GM21360 (cell line): ENCODE results near the gene DCC.

Experiments used
- ATAC-seq: cut with Tn5 transposase; IDR thresholded peaks from one replicate; pipeline ENCODE4 v1.9.1; 2021; ENCODE audit warnings: mild to moderate bottlenecking, moderate library complexity; ENCODE audit not compliant: unreplicated experiment

Gene DCC

DNA sequence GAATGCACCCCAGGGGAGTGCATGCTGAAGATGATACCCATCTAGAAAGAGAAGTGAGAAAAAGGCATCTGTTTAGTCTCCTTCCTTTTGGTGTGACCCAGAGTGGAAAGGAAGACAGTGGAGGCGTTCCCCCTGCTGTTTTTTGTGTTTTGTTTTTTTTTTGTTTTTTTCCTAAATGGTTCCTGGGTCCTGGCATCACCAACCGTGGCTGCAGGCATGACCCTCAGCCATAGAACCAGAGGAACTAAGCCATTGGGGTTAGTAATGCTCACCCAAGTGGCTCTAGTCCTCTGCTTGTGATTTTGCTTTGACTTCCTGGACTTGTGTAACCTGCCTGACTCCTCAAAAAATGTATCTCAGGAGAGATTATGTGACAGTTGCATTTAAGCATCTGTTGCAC, 451.3 kb downstream of the DCC start:
- ATAC-seq: no peak

DNA sequence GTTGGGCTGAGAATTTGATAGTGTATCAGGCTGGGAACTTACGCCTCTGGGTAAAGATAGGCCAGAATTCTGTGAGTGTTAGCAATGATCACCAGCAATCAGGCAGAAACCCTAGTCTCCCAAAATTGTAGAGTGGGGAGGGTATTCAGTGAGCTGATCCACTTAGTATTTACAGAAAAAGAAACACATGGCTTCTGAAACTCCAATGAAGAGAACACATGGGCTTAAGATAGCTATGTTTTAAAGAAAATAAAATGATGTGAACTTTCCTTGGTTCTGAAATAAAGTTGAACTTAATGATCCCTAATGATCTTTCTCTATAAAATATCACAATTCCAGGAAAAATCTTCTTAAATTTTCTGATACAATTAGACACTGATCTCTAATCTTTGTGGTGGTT, 472.8 kb downstream of the DCC start:
- no peak for ATAC-seq

DNA sequence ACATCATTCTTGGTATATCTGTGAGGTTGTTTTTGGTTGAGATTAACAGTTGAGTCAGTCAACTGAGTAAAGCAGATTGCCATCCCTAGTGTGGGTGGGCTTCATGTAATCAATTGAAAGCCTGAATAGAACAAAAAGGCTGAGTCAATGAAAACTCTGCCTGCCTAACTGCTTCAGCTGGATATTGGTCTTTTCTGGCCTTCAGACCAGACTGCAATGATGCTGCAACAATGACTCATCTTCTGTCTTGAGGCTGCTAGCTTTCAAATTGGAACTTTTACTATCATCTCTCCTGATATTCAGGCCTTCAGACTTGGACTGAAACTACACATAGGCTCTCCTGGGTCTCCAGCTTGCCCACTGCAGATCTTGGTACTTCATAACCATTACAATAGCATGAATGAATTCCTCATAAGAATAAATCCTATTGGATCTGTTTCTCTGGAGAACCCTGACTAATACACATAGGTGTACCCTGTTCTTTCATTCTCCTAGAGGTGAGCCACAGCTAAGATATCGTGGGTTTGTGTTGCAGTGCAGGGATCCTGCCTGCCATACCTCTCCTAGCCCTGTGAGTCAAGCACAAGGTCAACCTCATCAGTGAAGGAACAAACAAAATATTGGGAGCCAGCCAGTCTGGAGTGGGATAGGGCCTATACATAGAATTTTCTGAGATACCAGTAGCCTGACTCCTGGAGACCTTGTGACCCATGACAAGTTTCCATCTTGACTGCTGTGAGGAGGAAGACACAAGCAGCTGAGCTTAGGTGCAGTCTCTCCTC, 473.8 kb downstream of the DCC start:
- no peak for ATAC-seq

DNA sequence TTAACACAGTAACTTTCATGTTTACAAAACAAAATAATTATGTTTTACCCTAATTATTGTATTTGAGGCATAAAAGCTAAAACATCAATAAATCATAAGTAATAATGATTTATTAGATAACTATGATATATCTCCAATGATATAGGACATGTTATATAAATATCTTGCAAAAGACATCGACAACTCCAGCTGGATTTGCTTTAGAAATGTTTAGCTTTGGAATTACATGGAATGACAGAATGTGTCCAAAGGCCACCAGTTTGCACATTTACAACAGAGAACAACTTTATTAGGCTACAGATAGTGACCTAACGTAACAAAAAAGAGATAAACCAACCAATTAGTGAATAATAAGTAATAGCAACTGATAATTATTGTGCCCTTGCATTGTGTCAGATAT, 475.7 kb downstream of the DCC start:
- no peak for ATAC-seq

DNA sequence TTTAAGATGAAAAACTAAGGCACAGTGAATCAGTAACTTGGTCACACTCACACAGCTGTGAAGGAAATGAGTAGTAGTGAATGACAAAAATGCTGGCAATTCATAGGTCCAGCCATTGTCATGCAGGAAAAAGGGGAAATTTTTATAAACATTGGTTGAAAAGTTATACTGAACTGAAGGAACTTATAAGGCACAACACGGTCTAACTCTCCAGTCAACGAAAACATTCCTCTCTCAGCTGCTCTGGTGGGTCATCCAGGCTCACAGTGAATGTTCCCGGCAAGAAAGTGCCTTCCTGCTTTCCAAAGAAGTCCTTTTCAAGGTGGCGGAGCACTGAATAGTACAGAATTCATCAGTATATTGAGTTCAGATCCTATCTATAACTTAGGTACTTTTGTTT, 476.1 kb downstream of the DCC start:
- no peak for ATAC-seq

DNA sequence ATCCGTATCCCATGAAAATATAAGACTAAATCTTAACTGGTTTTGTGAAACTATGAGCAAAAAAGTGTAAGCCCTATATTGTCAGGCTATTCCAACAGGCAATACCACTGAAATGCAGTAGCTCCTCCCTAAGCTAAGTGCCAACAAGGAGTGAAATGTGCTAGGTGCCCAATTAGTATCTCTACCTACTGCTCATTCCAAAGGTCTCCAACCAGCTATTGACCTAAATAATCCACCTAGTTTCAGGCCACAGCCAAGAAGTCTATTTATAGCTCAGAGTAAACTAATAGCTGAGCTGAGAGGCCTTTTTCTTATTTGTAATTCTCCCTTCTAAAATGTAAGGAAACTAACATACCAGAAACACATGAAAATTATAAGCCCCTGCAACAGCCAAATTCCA, 482.2 kb downstream of the DCC start:
- ATAC-seq: no peak

DNA sequence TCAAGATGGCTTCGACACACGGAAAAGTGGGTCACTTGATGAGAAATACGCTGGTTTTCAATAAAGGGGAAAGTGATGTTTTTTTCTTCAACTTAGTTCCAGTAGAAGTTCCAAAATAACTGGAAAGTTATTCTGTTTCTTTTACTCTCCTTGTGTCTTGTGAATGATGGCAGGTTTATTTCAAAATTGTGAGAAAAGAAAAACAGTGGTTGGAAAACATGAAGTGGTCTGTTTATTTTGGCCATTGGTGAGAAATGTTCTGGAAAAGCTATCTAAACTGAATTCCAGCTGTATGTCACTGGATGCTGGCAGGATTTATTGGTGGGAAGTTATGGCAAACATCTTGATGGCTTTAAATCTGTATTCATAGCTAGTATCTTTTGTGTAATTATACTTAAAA, 484.1 kb downstream of the DCC start:
- no peak for ATAC-seq

DNA sequence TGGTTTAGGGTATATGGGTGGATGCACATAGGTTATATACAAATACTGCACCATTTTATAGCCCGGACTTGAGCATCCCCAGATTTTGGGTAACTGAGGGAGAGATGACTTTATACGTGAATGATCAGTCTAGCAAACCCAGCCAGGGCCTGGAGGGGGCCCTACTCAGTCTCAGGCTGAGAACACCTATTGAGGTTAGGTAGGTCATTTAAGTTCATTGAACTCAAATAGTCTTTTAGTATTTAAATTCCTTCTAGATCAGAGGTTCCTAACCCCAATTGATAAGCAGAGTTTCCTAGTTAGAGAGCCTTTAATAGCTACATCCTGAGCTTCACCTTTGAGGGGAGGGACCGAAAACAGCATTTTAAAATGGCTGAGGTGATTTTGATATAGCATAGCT, 487.0 kb downstream of the DCC start:
- ATAC-seq: no peak

DNA sequence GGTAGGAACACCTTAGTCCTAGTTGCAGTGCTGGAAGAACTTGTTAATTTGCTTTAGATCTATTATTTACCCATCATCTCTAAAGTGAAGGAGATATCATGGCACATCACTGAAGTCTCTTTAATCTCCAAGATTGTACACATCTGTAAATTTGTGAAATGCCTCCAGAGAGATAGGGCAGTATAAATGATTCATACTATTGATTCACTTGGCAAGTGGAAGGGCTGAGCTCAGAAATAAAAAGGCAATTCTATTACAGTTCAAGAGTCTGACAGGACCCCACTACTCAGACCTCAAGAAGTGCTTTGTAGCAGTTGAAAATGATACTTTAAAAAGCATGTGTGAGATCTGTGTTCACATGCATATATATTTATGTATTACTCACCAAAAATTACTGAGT, 489.3 kb downstream of the DCC start:
- ATAC-seq: no peak

DNA sequence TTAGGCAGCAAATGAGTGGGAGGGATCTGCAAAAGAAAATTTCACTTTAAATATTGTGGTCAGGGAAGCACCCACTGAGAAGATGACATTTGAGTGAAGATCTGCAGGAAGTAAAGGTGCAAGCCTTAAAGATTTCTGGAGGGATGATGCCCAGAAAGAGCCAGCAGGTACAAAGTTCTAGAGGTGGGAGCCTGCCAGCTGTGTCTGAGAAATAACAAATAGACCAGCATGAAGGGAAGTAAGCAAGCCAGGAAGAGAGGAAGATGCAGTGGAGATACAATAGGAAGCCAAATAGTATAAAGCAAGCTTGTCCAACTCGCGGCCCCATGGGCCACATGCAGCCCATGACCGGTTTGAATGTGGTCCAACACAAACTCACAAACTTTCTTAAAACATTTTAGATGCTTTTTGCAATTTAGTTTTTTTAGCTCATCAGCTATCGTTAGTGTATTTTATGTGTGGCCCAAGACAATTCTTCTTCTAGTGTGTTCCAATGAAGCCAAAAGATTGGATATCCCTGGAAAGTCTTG, 489.9 kb downstream of the DCC start:
- ATAC-seq: no peak

DNA sequence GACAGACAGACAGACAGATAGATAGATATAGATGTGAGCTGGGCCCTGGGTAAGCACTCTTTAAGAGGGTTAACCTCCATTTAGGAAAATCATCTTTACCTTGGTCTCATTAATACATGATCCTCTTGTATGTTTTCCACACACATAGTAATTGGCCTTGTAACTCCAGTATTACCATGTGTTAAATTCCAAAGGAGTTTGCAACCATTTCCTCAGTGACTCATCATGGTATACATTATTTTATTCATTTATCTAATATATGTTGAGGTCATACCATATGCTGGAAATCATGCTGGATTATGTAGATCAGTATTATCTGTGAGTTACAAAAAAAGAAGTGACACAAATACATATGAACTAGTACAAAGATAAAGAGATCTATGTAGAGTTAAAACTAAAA, 504.3 kb downstream of the DCC start:
- no peak for ATAC-seq

DNA sequence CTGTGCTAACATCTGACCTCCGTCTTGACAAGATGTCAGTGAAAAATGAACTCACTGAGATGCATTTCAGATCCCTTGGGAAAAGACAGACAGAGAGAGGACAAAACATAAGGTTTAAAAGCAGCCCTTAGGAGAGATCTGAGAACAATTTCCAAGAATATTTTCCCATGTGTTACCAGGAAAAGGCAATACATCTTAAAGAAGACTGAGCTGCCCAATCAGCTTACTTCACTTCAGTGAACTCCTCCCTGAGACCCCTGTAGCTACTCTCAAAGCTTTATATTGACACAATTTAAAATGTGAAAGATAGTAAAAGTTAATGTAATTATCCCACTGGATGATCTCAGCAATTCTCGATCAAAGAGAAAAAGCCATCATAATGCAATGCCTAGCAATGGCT, 505.0 kb downstream of the DCC start:
- ATAC-seq: no peak

DNA sequence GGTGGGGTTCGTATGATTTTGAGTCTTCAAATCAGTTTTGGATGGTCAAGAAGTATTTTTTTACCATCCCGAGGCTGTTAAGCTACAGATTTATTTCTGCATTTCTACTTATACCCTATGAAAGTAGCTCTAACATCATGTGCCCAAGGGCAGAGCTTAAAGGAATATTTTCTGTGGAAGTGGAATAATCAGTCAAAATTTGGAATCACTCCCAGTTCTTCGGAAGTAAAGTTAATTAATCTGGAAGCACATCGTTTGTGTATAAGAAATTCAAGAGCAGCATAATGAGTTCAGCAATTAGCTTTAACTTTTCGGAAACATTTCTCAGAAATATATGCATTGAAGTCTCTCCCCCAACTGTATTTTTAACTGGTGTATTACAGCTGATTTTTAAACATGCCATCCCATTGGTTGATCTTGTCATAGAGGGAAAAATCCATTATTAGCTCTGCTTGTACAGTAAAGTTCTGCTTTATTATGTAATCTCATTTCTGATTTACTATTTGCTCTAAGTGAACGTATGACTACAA, 510.1 kb downstream of the DCC start:
- ATAC-seq: no peak

DNA sequence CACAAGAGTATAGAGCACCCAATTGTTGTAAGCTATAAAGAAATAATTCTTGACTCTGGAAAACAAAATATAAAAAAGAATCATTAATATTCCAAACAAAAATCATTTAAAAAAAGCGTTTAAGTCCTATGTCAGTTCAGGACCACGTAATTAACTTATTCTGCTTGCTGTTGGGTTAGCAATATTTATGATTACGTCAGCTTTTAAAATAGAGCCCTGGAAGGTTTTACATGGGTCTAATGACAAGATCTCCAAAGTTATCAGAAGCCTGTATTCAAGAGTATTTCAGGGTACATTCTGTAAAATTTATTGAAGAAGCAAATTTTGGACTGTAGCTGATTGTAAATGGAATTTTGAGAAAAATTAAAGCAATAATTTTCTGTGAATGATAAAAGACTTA, 521.6 kb downstream of the DCC start:
- ATAC-seq: no peak

DNA sequence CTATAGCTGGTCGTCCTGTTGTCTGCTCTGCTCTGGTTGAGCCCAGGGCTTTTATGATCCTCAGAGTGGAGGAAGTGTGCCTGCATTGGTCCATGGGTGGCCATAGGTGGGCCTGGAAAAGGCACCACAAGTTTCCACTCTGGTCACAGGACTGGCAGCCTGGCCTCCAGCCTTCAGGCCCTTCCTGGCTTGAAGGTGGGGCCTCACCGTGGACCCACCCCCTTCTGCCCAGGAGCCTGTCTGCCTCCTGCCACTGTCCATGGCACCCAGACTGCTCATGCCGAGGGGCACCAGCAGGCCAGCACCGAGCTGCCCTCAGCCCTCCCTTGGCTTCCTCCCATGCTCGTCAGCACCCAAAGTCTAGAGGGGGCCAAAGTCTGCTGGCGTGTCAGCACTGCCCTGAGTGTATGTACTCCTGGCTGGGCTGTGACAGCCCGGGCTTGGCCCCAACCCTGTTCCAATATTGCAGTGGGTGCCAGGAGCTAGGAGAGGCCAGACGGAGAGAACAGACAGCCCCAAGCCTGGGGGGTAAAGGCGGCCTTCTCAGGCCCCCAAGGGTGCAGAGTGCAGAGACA, 529.4 kb downstream of the DCC start:
- no peak for ATAC-seq

DNA sequence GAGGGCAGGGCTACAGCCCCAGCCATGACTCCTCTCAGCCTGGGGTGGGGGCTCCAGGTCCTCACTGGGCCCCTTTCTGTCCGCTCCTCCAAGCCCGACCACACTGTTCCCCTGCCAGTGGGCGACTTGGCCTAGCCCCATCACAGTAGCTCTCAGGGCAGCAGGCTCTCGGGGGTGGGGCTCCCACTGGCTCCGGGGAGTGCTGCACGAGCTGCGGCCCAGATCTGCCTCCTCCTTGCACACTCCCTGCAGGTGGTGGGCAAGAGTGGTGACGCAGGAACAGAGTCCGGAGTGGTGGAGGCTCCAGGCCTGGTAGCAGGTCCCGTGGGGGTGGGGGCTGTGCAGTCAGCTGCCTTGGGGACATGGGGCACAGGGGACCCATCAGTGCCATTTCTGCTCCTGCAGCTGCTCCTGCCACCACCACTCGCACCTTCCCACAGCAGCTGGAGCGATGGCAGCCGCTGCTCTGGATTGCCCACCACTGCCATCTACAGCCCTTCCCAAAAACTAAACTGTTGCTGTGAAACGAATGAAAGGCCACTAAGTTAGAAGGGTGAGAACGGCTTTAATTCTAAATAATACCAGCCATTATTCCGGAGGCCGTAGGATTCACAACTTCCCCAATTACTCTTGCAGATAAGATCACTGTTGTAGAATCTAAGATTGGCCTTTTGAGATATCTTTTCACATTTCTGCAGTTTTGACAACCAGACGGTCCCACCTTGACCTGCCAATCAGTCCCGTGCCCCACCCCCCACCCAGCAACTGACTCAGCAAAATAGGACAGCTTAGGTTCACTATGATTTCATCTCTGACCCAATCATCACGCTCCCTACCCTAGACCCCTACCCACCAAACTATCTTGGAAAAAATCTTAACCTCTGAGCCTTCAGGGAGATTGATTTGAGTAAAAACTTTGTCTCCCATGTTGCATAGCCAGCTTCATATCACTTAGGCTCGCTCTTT, 530.2 kb downstream of the DCC start:
- no peak for ATAC-seq

DNA sequence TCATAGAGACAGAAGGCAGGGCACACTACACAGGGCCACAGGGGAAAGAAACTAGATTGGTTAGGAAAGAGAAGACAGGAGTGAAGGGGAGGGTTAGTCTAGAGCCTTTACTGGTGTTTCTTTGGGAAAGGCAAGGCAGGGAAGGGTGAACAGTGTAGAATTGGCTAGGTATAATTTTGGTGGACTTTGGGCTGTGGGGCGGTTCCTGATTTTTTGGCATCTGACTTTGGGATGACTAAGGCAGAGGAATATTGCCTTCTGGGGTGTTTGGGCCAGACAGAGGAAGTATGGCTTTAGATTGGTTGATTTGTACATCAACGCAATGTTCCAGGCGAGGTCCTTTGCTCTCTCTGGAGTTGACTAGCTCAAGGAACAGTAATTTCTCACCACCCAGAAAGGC, 534.8 kb downstream of the DCC start:
- ATAC-seq: no peak

DNA sequence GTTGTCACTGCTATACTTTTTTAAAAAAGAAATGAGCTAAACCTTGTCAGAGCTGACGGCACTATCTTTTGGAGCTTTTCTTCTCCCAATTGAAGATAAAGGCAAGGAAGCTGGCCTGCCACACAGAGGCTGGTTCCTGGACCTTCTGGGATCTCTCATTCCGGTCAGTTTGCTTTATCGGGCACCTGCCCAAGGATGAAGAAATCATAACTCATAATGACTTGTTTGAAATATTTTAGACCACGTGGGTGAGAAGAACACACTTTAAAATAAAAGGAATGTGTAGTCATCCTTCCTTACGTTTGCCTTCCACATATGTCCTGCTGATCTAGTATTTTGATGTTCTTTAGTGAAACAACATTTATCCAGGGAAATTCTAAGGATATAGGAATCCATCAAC, 535.7 kb downstream of the DCC start:
- ATAC-seq: no peak

DNA sequence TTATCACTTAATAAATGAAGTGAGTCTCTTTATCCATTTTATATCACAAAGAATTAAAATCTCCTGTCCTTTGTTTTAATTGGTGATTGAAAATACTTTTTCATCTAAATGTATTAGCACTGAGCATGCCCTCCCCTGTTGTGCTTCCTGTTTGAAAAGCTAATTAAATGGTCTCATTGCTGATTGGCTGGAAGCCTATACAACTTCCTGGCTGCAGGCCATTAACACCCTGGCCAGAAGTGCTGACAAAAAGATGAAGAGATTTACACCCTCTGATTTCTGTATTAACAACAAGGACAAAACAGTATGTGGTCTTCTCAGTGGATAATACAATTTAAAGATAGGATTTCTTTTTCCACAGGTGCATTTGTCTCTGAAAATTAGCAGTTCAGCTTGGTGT, 548.0 kb downstream of the DCC start:
- ATAC-seq: no peak

DNA sequence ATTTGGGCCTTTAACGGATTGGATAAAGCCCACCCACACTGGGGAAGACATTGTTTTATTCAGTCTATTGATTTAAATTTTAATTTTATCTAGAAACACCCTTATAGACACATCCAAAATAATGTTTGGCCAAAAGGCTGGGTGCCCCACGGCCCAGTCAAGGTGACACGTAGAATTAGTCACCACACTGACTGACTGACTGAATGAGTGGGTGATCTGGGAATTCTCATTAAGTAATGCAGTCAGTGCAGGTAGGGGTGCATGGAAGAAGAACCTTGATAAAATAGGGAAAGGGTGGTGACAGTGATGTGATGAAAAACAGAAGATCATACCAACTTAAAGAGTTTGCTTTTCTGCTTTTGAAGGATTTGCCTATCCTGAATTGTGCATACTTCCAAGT, 554.8 kb downstream of the DCC start:
- no peak for ATAC-seq
